ENCODE data around the gene ADAR.

Gene ADAR

DNA sequence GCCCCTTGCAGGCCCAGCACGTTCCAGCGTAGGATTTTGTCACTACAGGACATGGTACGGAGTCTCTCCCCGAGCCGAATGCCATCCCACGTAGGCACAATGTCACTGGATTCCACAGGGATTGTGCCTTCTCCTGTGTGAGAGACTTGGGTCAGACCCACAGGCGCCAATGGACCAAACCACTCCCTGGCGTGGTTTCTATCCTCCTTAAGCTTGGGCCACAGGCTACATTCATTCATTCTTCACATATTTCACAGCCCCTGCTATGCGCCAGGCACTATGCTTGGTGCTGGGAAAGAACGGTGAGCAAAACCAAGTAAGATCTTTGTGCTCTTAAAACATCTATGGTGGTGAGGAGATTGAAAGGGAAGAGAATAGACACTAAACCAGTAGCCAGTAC, 21.8 kb downstream of the ADAR start:
- H3K27me3 ChIP-seq (ENCODE audit: control insufficient read depth in 2 of 2, insufficient read depth in 2 of 2, low read length in 2 of 2): no peaks in the 10 kb centered on the region

DNA sequence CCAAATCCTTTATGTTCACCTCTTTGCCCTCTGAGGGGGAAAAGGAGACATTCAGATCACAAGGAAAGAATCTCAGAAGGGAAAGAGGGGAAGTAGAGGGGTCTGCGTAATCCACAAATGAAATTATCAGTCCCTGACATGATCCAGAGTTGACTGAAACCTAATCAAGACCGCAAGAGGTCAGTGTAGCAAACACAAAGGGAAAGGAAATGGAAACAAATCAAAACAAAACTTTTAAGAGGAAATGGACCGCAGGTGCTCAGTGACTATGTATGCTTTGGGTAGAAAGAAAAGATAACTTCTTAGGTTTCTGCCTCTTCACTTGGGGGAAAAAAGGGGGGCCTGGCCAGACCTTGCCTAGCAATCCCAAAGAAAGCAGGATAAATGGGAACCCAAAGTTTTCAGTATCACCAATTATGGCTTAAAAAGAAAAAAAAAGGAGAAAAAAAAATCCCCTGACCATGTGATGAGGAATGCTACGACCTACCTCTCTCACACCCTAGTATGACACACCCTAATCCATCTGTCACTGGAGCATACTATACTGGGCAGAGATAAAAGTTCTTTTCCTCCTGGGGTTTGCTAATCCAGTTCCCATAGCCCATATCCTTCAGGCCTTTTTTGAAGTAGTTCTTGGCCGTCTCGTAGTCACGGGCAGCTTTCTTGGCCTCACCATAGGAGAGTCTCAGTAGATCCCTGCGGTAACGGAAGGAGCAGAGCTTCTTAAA, 23.6 kb downstream of the ADAR start:
- H3K9me3 ChIP-seq (ENCODE audit: control insufficient read depth in 2 of 2, low read length in 2 of 2): no peaks in the 10 kb centered on the region
- H3K4me3 ChIP-seq (ENCODE audit: low read length in 2 of 2): no peak overlapping the region
- H3K36me3 ChIP-seq (ENCODE audit: control insufficient read depth in 2 of 2, insufficient read depth in 2 of 2, low read length in 2 of 2): peaks cover 93 to 96% of the 10 kb centered on the region in 2 donors
- no peak overlapping the region for H3K9ac ChIP-seq (ENCODE audit: low read depth in 1 of 2, low read length in 2 of 2)
- H3K27ac ChIP-seq (ENCODE audit: low read depth in 2 of 2, low read length in 2 of 2): no peak overlapping the region
- no peaks in the 10 kb centered on the region for H3K4me1 ChIP-seq (ENCODE audit: control insufficient read depth in 2 of 2, insufficient read depth in 2 of 2, low read length in 2 of 2)
- no peaks in the 10 kb centered on the region for H3K27me3 ChIP-seq (ENCODE audit: control insufficient read depth in 2 of 2, insufficient read depth in 2 of 2, low read length in 2 of 2)

More for the DNA sequence above, 21.8 kb downstream of the ADAR start:
- Histone ChIP-seq H3K27ac (ENCODE audit: low read depth in 2 of 2, low read length in 2 of 2) (no peak overlapping the region), H3K36me3 (ENCODE audit: control insufficient read depth in 2 of 2, insufficient read depth in 2 of 2, low read length in 2 of 2) (peaks cover 94% of the 10 kb centered on the region in 2 donors), H3K9ac (ENCODE audit: low read depth in 1 of 2, low read length in 2 of 2) (no peak overlapping the region), H3K4me1 (ENCODE audit: control insufficient read depth in 2 of 2, insufficient read depth in 2 of 2, low read length in 2 of 2) (no peaks in the 10 kb centered on the region), H3K4me3 (ENCODE audit: low read length in 2 of 2) (no peak overlapping the region), H3K9me3 (ENCODE audit: control insufficient read depth in 2 of 2, low read length in 2 of 2) (no peaks in the 10 kb centered on the region)

DNA sequence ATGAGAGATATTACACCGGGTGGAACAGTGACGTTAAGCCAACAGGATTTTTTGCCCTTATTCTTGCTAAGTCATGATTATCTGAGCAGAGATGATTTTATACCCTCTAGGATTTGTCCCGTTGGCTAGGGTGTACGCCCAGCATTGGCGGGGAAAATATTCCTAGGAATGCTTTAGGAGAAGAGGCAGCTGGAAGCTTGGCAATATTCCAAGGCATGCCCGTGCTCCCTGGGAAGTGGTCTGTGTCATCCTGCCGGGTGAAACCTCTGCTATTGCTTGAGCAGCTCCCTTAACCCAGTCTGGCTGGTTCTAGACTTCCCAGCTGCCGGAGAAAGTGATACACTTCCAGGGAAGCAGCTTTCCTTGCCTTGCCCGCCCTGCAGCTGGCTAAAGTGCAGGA, 24.2 kb downstream of the ADAR start:
- no peak overlapping the region for H3K9ac ChIP-seq (ENCODE audit: low read depth in 1 of 2, low read length in 2 of 2)
- no peaks in the 10 kb centered on the region for H3K4me1 ChIP-seq (ENCODE audit: control insufficient read depth in 2 of 2, insufficient read depth in 2 of 2, low read length in 2 of 2)
- peaks cover 93 to 95% of the 10 kb centered on the region in 2 donors for H3K36me3 ChIP-seq (ENCODE audit: control insufficient read depth in 2 of 2, insufficient read depth in 2 of 2, low read length in 2 of 2)
- no peak overlapping the region for H3K4me3 ChIP-seq (ENCODE audit: low read length in 2 of 2)
- H3K27ac ChIP-seq (ENCODE audit: low read depth in 2 of 2, low read length in 2 of 2): no peak overlapping the region
- H3K27me3 ChIP-seq (ENCODE audit: control insufficient read depth in 2 of 2, insufficient read depth in 2 of 2, low read length in 2 of 2): no peaks in the 10 kb centered on the region
- H3K9me3 ChIP-seq (ENCODE audit: control insufficient read depth in 2 of 2, low read length in 2 of 2): no peaks in the 10 kb centered on the region

DNA sequence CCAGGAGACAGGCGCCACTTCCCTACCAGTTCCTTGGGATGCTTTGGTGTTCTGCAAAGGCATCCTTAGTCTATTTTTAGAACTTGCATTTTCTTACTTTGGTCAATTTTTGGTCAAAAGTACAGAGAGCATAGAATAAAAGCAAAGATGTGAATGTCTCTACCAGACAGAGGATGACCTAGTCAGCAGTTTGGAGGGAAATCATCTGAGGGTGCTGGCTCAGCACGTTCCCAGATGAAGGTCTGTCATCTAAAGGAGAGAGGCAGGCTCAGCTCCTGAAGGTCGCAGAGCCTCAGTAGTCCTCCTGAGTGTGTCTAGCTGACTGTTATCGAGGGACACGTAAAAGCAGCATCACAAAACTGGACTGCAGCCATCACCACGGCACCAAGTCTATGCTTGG, 25.1 kb downstream of the ADAR start:
- Histone ChIP-seq H3K4me3 (ENCODE audit: low read length in 2 of 2) (no peak overlapping the region), H3K9ac (ENCODE audit: low read depth in 1 of 2, low read length in 2 of 2) (no peak overlapping the region), H3K9me3 (ENCODE audit: control insufficient read depth in 2 of 2, low read length in 2 of 2) (no peaks in the 10 kb centered on the region), H3K27me3 (ENCODE audit: control insufficient read depth in 2 of 2, insufficient read depth in 2 of 2, low read length in 2 of 2) (no peaks in the 10 kb centered on the region), H3K36me3 (ENCODE audit: control insufficient read depth in 2 of 2, insufficient read depth in 2 of 2, low read length in 2 of 2) (peaks cover 86 to 93% of the 10 kb centered on the region in 2 donors), H3K27ac (ENCODE audit: low read depth in 2 of 2, low read length in 2 of 2) (no peak overlapping the region), H3K4me1 (ENCODE audit: control insufficient read depth in 2 of 2, insufficient read depth in 2 of 2, low read length in 2 of 2) (no peaks in the 10 kb centered on the region)

DNA sequence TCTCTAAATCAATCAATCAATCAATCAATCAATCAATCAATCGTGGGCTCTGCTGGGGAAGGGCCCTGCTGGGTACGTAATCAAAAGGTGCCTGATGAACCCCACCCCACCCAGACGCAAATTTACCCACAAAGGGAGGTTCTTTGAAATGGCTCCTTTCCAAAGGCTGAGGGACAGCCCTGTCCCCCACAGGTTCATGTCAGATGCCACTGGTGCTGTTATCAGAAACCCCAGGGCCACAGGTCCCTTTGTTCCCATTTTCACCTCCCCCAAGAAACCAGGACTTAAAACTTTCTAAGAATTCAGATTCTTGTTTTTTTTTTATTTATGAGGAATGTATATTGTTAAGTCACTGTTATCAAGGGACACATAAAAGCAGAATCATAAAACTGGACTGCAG, 26.2 kb downstream of the ADAR start:
- no peaks in the 10 kb centered on the region for H3K4me1 ChIP-seq (ENCODE audit: control insufficient read depth in 2 of 2, insufficient read depth in 2 of 2, low read length in 2 of 2)
- H3K9ac ChIP-seq (ENCODE audit: low read depth in 1 of 2, low read length in 2 of 2): no peak overlapping the region
- H3K9me3 ChIP-seq (ENCODE audit: control insufficient read depth in 2 of 2, low read length in 2 of 2): no peaks in the 10 kb centered on the region
- H3K36me3 ChIP-seq (ENCODE audit: control insufficient read depth in 2 of 2, insufficient read depth in 2 of 2, low read length in 2 of 2): peaks cover 75 to 84% of the 10 kb centered on the region in 2 donors
- H3K27ac ChIP-seq (ENCODE audit: low read depth in 2 of 2, low read length in 2 of 2): no peak overlapping the region
- H3K27me3 ChIP-seq (ENCODE audit: control insufficient read depth in 2 of 2, insufficient read depth in 2 of 2, low read length in 2 of 2): no peaks in the 10 kb centered on the region
- no peak overlapping the region for H3K4me3 ChIP-seq (ENCODE audit: low read length in 2 of 2)

DNA sequence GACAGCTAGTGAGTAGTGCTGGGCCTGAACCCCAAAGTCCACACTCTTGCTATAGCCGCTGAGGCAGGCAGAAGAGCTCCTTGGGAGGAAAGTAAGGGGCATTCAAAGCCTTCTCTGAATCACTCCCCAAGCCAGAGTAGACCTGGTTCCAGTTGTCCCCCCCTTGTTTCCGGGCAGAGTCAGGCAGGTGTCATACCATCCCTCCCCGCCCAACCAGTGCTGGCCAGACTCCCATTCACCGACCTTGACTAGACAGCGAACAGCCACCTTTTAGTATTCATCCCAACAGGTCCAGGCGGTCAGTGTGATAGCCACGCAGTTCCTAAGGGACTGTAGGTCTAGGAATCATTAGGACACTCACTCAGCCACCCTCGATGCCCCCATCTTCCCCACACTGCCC, 28.6 kb downstream of the ADAR start:
- no peaks in the 10 kb centered on the region for H3K4me1 ChIP-seq (ENCODE audit: control insufficient read depth in 2 of 2, insufficient read depth in 2 of 2, low read length in 2 of 2)
- no peak overlapping the region for H3K9ac ChIP-seq (ENCODE audit: low read depth in 1 of 2, low read length in 2 of 2)

DNA sequence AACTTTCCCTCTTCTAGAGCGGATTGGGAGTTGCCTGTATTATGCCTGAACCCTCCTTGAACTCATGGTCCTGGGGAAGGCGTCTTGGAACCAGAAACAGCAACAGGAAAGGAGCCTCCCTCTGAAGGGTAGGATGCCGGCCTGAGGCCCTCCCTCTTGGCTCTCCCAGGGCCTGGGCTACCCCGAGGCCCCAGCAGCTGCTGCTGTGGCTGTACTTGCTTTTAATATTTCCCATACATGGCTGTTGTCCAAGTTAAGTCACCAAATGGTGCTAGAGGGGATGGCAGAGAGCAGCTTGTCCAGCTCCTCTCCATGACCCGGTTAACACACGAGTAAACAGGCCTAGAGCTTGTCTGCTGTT, 29.9 kb downstream of the ADAR start:
- H3K9ac ChIP-seq (ENCODE audit: low read depth in 1 of 2, low read length in 2 of 2): no peak overlapping the region
- no peaks in the 10 kb centered on the region for H3K4me1 ChIP-seq (ENCODE audit: control insufficient read depth in 2 of 2, insufficient read depth in 2 of 2, low read length in 2 of 2)
- H3K27ac ChIP-seq (ENCODE audit: low read depth in 2 of 2, low read length in 2 of 2): no peak overlapping the region
- H3K9me3 ChIP-seq (ENCODE audit: control insufficient read depth in 2 of 2, low read length in 2 of 2): no peaks in the 10 kb centered on the region
- H3K4me3 ChIP-seq (ENCODE audit: low read length in 2 of 2): no peak overlapping the region
- peaks cover 39 to 48% of the 10 kb centered on the region in 2 donors for H3K36me3 ChIP-seq (ENCODE audit: control insufficient read depth in 2 of 2, insufficient read depth in 2 of 2, low read length in 2 of 2)
- peaks cover under 1% of the 10 kb centered on the region in 2 donors for H3K27me3 ChIP-seq (ENCODE audit: control insufficient read depth in 2 of 2, insufficient read depth in 2 of 2, low read length in 2 of 2)

More for the DNA sequence above, 28.6 kb downstream of the ADAR start:
- H3K27me3 ChIP-seq (ENCODE audit: control insufficient read depth in 2 of 2, insufficient read depth in 2 of 2, low read length in 2 of 2): no peaks in the 10 kb centered on the region
- no peak overlapping the region for H3K4me3 ChIP-seq (ENCODE audit: low read length in 2 of 2)
- no peaks in the 10 kb centered on the region for H3K9me3 ChIP-seq (ENCODE audit: control insufficient read depth in 2 of 2, low read length in 2 of 2)
- H3K36me3 ChIP-seq (ENCODE audit: control insufficient read depth in 2 of 2, insufficient read depth in 2 of 2, low read length in 2 of 2): peaks cover 51 to 61% of the 10 kb centered on the region in 2 donors
- no peak overlapping the region for H3K27ac ChIP-seq (ENCODE audit: low read depth in 2 of 2, low read length in 2 of 2)

DNA sequence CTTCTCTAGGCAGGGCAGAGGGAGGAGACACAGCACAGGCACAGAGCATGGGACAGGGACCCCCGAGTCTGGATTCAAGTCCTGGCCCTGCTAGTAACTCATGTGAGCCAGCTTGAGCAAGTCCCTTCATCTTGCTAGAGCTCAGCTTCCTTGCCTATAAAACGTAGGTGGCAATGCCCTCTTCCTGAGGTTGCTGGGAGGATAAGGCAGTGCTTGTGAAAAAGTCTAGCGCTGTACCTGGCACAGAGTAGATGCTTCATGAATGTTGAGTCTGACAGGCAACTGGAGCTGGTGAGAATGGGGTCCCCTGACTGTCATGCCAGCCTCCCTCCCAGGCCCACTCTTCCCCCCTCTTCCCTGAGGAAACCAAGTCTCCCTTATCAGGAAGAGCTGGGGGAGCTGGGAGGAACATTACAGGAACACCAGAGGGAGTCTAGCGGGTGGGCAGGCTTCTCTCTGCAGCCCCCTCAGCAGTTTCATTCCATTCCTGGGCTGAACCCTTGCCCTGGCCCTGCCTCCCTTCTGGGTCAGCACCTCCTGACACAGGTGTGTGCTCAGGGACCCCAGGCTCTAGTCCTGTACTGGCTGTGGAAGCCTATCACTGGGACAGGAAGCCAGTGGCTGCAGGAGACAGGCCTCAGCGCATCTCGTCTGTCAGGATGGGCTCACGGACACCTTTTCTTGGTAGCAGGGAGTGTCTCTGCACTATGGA, 30.5 kb downstream of the ADAR start:
- H3K4me1 ChIP-seq (ENCODE audit: control insufficient read depth in 2 of 2, insufficient read depth in 2 of 2, low read length in 2 of 2): no peaks in the 10 kb centered on the region
- H3K9ac ChIP-seq (ENCODE audit: low read depth in 1 of 2, low read length in 2 of 2): no peak overlapping the region
- no peak overlapping the region for H3K4me3 ChIP-seq (ENCODE audit: low read length in 2 of 2)
- H3K27ac ChIP-seq (ENCODE audit: low read depth in 2 of 2, low read length in 2 of 2): no peak overlapping the region
- peaks cover 33 to 42% of the 10 kb centered on the region in 2 donors for H3K36me3 ChIP-seq (ENCODE audit: control insufficient read depth in 2 of 2, insufficient read depth in 2 of 2, low read length in 2 of 2)
- peaks cover 2 to 3% of the 10 kb centered on the region in 2 donors for H3K27me3 ChIP-seq (ENCODE audit: control insufficient read depth in 2 of 2, insufficient read depth in 2 of 2, low read length in 2 of 2)
- no peaks in the 10 kb centered on the region for H3K9me3 ChIP-seq (ENCODE audit: control insufficient read depth in 2 of 2, low read length in 2 of 2)

DNA sequence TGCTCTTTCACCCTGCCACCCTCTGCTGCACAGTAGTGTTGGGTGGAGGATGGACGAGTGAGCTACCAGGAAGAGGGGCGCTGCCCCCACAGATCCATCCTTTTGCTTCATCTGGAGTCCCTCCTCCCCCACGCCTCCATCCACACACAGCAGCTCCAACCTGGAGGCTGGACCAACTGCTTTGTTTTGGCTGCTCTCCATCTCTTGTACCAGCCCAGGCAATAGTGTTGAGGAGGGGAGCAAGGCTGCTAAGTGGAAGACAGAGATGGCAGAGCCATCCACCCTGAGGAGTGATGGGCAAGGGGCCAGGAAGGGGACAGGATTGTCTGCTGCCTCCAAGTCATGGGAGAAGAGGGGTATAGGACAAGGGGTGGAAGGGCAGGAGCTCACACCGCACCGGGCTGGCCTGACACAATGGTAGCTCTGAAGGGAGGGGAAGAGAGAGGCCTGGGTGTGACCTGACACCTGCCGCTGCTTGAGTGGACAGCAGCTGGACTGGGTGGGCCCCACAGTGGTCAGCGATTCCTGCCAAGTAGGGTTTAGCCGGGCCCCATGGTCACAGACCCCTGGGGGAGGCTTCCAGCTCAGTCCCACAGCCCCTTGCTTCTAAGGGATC, 31.9 kb downstream of the ADAR start:
- H3K9ac ChIP-seq (ENCODE audit: low read depth in 1 of 2, low read length in 2 of 2): no peak overlapping the region
- no peak overlapping the region for H3K4me3 ChIP-seq (ENCODE audit: low read length in 2 of 2)
- H3K27me3 ChIP-seq (ENCODE audit: control insufficient read depth in 2 of 2, insufficient read depth in 2 of 2, low read length in 2 of 2): peaks cover 2 to 3% of the 10 kb centered on the region in 2 donors
- peaks cover 21 to 30% of the 10 kb centered on the region in 2 donors for H3K36me3 ChIP-seq (ENCODE audit: control insufficient read depth in 2 of 2, insufficient read depth in 2 of 2, low read length in 2 of 2)
- H3K9me3 ChIP-seq (ENCODE audit: control insufficient read depth in 2 of 2, low read length in 2 of 2): no peaks in the 10 kb centered on the region
- H3K4me1 ChIP-seq (ENCODE audit: control insufficient read depth in 2 of 2, insufficient read depth in 2 of 2, low read length in 2 of 2): no peaks in the 10 kb centered on the region
- H3K27ac ChIP-seq (ENCODE audit: low read depth in 2 of 2, low read length in 2 of 2): no peak overlapping the region
